BLaER1 treated with 17β-estradiol and CSF1 and Interleukin-3, amounts not matched to agents 10 nM and 100 nM (cell line): ENCODE results near the gene NFATC3.

Experiments used
- H3K27ac ChIP-seq, 11 experiments: shearing (Covaris generic); formaldehyde crosslinking; 2 replicates each; pipeline ENCODE4 v1.8.1; 2022
- H3K27me3 ChIP-seq, 11 experiments: shearing (Covaris generic); formaldehyde crosslinking; 2 replicates each; pipeline ENCODE4 v1.8.1; 2022
- H3K36me3 ChIP-seq, 11 experiments: shearing (Covaris generic); formaldehyde crosslinking; 2 replicates each; pipeline ENCODE4 v1.8.1; 2022
- H3K4me1 ChIP-seq, 10 experiments: shearing (Covaris generic); formaldehyde crosslinking; 2 replicates each; pipeline ENCODE4 v1.8.1; 2022
- H3K4me2 ChIP-seq, 11 experiments: shearing (Covaris generic); formaldehyde crosslinking; 2 replicates each; pipeline ENCODE4 v1.8.1; 2022
- H3K4me3 ChIP-seq, 10 experiments: shearing (Covaris generic); formaldehyde crosslinking; 2 replicates each; pipeline ENCODE4 v1.8.1; 2022
- H3K9ac ChIP-seq, 11 experiments: shearing (Covaris generic); formaldehyde crosslinking; 2 replicates each; pipeline ENCODE4 v1.8.1; 2022
- H3K9me3 ChIP-seq, 11 experiments: shearing (Covaris generic); formaldehyde crosslinking; replicated peaks in 1 of 11; 2 replicates each; pipeline ENCODE4 v1.8.1; 2022
- H4K20me1 ChIP-seq, 11 experiments: shearing (Covaris generic); formaldehyde crosslinking; 2 replicates each; pipeline ENCODE4 v1.8.1; 2022
- Cebpa-rat ChIP-seq, 11 experiments: shearing (Covaris generic); IDR thresholded peaks; 2 replicates each; pipeline ENCODE4 v1.8.1; 2022

The NFATC3 gene

GRCh38 chr16:68070249-68070730 is 14.9 kb upstream of the NFATC3 start:
- H3K4me1 ChIP-seq, result peaks cover 60 to 63% (median 61%) of the 10 kb centered on the region in 10 experiments
- TF ChIP-seq Cebpa-rat (IDR thresholded peaks at IDR 0.05), result no peak
- H4K20me1 ChIP-seq, result peaks cover 0 to 62% (median 19%) of the 10 kb centered on the region in 11 experiments; a peak in 12 of 22 replicates
- peak overlapping the region in 4 of 10 experiments; percentile 6 to 30 (median 14); a peak in 2 of 20 replicates for H3K4me3 ChIP-seq
- H3K9ac ChIP-seq, result peak overlapping the region in 8 of 11 experiments; percentile 10 to 39 (median 24); a peak in 12 of 22 replicates
- peaks cover 0 to 8% (median 0%) of the 10 kb centered on the region in 11 experiments; a peak in 5 of 22 replicates for H3K27me3 ChIP-seq
- H3K36me3 ChIP-seq, result peaks cover 35 to 67% (median 53%) of the 10 kb centered on the region in 11 experiments
- peak overlapping the region; percentile 89 to 98 (median 95) for H3K4me2 ChIP-seq
- peak overlapping the region in 10 of 11 experiments; percentile 3 to 69 (median 50); a peak in 15 of 22 replicates for H3K27ac ChIP-seq
- no peaks in the 10 kb centered on the region for H3K9me3 ChIP-seq

GRCh38 chr16:68070806-68071517 is 14.2 kb upstream of the NFATC3 start:
- peak overlapping the region in 4 of 10 experiments; percentile 0 to 30 (median 12); a peak in 2 of 20 replicates for H3K4me3 ChIP-seq
- peak overlapping the region in 7 of 11 experiments; percentile 10 to 39 (median 33); a peak in 12 of 22 replicates for H3K9ac ChIP-seq
- no peak for TF ChIP-seq Cebpa-rat (IDR thresholded peaks at IDR 0.05)
- H3K27me3 ChIP-seq, result peaks cover 0 to 8% (median 0%) of the 10 kb centered on the region in 11 experiments; a peak in 5 of 22 replicates
- H3K9me3 ChIP-seq, result no peaks in the 10 kb centered on the region
- peaks cover 0 to 69% (median 19%) of the 10 kb centered on the region in 11 experiments; a peak in 12 of 22 replicates for H4K20me1 ChIP-seq
- H3K4me2 ChIP-seq, result peak overlapping the region; percentile 89 to 98 (median 95)
- peaks cover 32 to 67% (median 49%) of the 10 kb centered on the region in 11 experiments; a peak in 21 of 22 replicates for H3K36me3 ChIP-seq
- peak overlapping the region in 10 of 11 experiments; percentile 3 to 69 (median 50); a peak in 15 of 22 replicates for H3K27ac ChIP-seq
- peaks cover 67 to 69% (median 68%) of the 10 kb centered on the region in 10 experiments for H3K4me1 ChIP-seq

- peaks cover 0 to 74% (median 19%) of the 10 kb centered on the region in 11 experiments; a peak in 12 of 22 replicates for H4K20me1 ChIP-seq
- peak overlapping the region in 3 of 11 experiments; percentile 0 to 14 (median 10); a peak in 2 of 22 replicates for H3K9ac ChIP-seq
- no peaks in the 10 kb centered on the region for H3K9me3 ChIP-seq
- peak overlapping the region in 2 of 10 experiments; percentile 5 to 30; a peak in 1 of 20 replicates for H3K4me3 ChIP-seq
- H3K27me3 ChIP-seq, result peaks cover 0 to 8% (median 0%) of the 10 kb centered on the region in 11 experiments; a peak in 5 of 22 replicates
- peak overlapping the region; percentile 89 to 98 (median 95) for H3K4me2 ChIP-seq
- TF ChIP-seq Cebpa-rat (IDR thresholded peaks at IDR 0.05), result no peak
- H3K36me3 ChIP-seq, result peaks cover 27 to 64% (median 44%) of the 10 kb centered on the region in 11 experiments; a peak in 21 of 22 replicates
- H3K4me1 ChIP-seq, result peaks cover 72 to 75% (median 74%) of the 10 kb centered on the region in 10 experiments
- peak overlapping the region in 3 of 11 experiments; percentile 57 to 69 (median 64); a peak in 4 of 22 replicates for H3K27ac ChIP-seq
Measured at GRCh38 chr16:68071518-68071901, 13.7 kb upstream of the NFATC3 start.

- H3K27me3 ChIP-seq, result peaks cover 0 to 8% (median 0%) of the 10 kb centered on the region in 11 experiments; a peak in 5 of 22 replicates
- H3K36me3 ChIP-seq, result peaks cover 28 to 66% (median 45%) of the 10 kb centered on the region in 11 experiments; a peak in 18 of 22 replicates
- peaks cover 79 to 81% (median 80%) of the 10 kb centered on the region in 10 experiments for H3K4me1 ChIP-seq
- peak overlapping the region in 3 of 11 experiments; percentile 11 to 27 (median 14); a peak in 5 of 22 replicates for H3K27ac ChIP-seq
- peak overlapping the region in 1 of 11 experiments; percentile 0; a peak in 2 of 22 replicates for H3K9ac ChIP-seq
- peak overlapping the region; percentile 89 to 98 (median 95) for H3K4me2 ChIP-seq
- no peaks in the 10 kb centered on the region for H3K9me3 ChIP-seq
- peaks cover 0 to 76% (median 19%) of the 10 kb centered on the region in 11 experiments; a peak in 12 of 22 replicates for H4K20me1 ChIP-seq
- H3K4me3 ChIP-seq, result peak overlapping the region in 1 of 10 experiments; percentile 5; a peak in 1 of 20 replicates
- no peak for TF ChIP-seq Cebpa-rat (IDR thresholded peaks at IDR 0.05)
Measured at GRCh38 chr16:68072038-68072695, 13.0 kb upstream of the NFATC3 start.

GRCh38 chr16:68073902-68074760 is 11.0 kb upstream of the NFATC3 start:
- TF ChIP-seq Cebpa-rat (IDR thresholded peaks at IDR 0.05), result no peak
- Histone ChIP-seq H4K20me1 (peaks cover 0 to 80% (median 19%) of the 10 kb centered on the region in 11 experiments; a peak in 12 of 22 replicates), H3K4me3 (peak overlapping the region in 6 of 10 experiments; percentile 9 to 40 (median 34); a peak in 10 of 20 replicates), H3K27me3 (peaks cover 0 to 8% (median 0%) of the 10 kb centered on the region in 11 experiments; a peak in 5 of 22 replicates), H3K4me1 (peaks cover 98 to 100% (median 100%) of the 10 kb centered on the region in 10 experiments), H3K9me3 (no peaks in the 10 kb centered on the region), H3K36me3 (peaks cover 29 to 74% (median 45%) of the 10 kb centered on the region in 11 experiments; a peak in 18 of 22 replicates), H3K9ac (peak overlapping the region in 6 of 11 experiments; percentile 4 to 61 (median 36); a peak in 9 of 22 replicates), H3K27ac (peak overlapping the region; percentile 18 to 87 (median 67); a peak in 19 of 22 replicates), H3K4me2 (peak overlapping the region; percentile 89 to 98 (median 95))

GRCh38 chr16:68074850-68075555 is 10.2 kb upstream of the NFATC3 start:
- peaks cover 0 to 74% (median 13%) of the 10 kb centered on the region in 11 experiments; a peak in 11 of 22 replicates for H4K20me1 ChIP-seq
- H3K27ac ChIP-seq, result peak overlapping the region; percentile 18 to 97 (median 78); a peak in 21 of 22 replicates
- H3K9me3 ChIP-seq, result no peaks in the 10 kb centered on the region
- peak overlapping the region; percentile 89 to 98 (median 95) for H3K4me2 ChIP-seq
- H3K36me3 ChIP-seq, result peaks cover 25 to 67% (median 39%) of the 10 kb centered on the region in 11 experiments; a peak in 18 of 22 replicates
- peak in 1 of 11 experiments; percentile 30; a peak in 1 of 22 replicates for TF ChIP-seq Cebpa-rat (IDR thresholded peaks at IDR 0.05)
- H3K4me1 ChIP-seq, result peaks cover 99 to 100% (median 100%) of the 10 kb centered on the region in 10 experiments
- H3K27me3 ChIP-seq, result peaks cover 0 to 8% (median 0%) of the 10 kb centered on the region in 11 experiments; a peak in 5 of 22 replicates
- H3K9ac ChIP-seq, result peak overlapping the region in 9 of 11 experiments; percentile 24 to 72 (median 60); a peak in 15 of 22 replicates
- peak overlapping the region in 6 of 10 experiments; percentile 2 to 40 (median 34); a peak in 12 of 20 replicates for H3K4me3 ChIP-seq
